ENCODE results near the gene PLEKHM3. TPM values are rescaled to one million over a fixed set of nuclear protein-coding genes. Genes with fewer than 3 reads are reported as not detected.
"Not testable (repeated sequence)": the region's sequence is repeated elsewhere in the genome, so short reads cannot be mapped to it uniquely, and the experiment has no call there.

PLEKHM3 gene
- total RNA-seq, 6 experiments from 2014 or later: 4.4 to 13.4 (median 8.9) TPM

DNA sequence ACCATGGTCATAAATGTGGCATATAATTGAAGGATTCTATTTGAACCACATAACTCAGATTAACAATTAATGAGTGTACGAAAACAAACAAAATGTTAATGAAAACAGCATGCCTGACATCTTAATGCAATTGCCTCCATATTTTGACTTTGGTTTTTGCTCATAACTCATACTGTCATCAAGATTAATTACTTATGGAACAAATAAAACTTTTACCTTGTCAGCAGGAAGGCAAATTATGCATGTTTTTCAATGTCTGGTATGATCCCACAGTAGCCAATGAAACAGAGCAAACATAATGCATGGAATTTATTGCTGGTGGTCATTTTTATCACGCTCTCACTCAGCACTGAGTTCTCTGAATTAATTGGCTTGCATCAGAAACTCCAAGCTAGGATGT lies 5.1 kb downstream of the PLEKHM3 start:
- no peaks in the 10 kb centered on the region for H3K9me3 ChIP-seq
- TF ChIP-seq, protein P1, sequence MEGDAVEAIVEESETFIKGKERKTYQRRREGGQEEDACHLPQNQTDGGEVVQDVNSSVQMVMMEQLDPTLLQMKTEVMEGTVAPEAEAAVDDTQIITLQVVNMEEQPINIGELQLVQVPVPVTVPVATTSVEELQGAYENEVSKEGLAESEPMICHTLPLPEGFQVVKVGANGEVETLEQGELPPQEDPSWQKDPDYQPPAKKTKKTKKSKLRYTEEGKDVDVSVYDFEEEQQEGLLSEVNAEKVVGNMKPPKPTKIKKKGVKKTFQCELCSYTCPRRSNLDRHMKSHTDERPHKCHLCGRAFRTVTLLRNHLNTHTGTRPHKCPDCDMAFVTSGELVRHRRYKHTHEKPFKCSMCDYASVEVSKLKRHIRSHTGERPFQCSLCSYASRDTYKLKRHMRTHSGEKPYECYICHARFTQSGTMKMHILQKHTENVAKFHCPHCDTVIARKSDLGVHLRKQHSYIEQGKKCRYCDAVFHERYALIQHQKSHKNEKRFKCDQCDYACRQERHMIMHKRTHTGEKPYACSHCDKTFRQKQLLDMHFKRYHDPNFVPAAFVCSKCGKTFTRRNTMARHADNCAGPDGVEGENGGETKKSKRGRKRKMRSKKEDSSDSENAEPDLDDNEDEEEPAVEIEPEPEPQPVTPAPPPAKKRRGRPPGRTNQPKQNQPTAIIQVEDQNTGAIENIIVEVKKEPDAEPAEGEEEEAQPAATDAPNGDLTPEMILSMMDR (IDR thresholded peaks at IDR 0.05): no peak
- no peak for TF ChIP-seq POLR2A (IDR thresholded peaks at IDR 0.05)
- ATAC-seq (no peak), DNase-seq (no peak)
- intact Hi-C loops (cut with DNase I): no loop called here
- H3K4me1 ChIP-seq: peaks cover 0 to 19% (median 0%) of the 10 kb centered on the region in 4 donors
- no peaks in the 10 kb centered on the region for H3K27me3 ChIP-seq
- no peaks in the 10 kb centered on the region for H3K36me3 ChIP-seq
- WGBS (ENCODE audit: insufficient coverage, low coverage, low lambda C conversion rate, missing lambda C conversion rate): 96% methylated on average over 2 of the region's 2 CpGs
- no peak overlapping the region for H3K27ac ChIP-seq
- no peak overlapping the region for H3K4me3 ChIP-seq

DNA sequence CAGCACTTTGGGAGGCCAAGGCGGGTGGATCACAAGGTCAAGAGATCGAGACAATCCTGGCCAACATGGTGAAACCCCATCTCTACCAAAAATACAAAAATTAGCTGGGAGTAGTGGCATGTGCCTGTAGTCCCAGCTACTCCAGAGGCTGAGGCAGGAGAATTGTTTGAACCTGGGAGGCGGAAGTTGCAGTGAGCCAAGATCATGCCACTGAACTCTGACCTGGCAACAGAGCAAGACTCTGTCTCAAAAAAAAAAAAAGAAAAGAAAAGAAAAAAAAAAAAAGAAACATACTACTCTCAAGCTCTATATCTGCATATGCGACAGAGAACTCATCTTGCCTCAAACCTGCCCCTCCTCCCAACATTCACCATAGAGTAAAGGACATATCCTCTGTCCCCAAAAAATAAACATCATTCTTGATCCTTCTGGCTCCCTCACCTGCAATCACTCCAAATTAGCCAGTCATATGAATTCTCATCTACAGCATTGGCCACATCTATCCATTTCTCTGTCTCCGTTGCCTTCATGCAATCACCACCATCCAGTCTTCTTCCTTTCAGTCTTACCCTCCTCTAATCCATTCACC lies 7.1 kb downstream of the PLEKHM3 start:
- H3K4me3 ChIP-seq; H3K9me3 ChIP-seq; DNase-seq; H3K27me3 ChIP-seq; H3K36me3 ChIP-seq; intact Hi-C loops (cut with DNase I): not testable (repeated sequence)
- WGBS (ENCODE audit: insufficient coverage, low coverage, low lambda C conversion rate, missing lambda C conversion rate): 80% methylated on average over 4 of the region's 5 CpGs
- H3K4me1 ChIP-seq: peaks cover 0 to 23% (median 0%) of the 10 kb centered on the region in 4 donors
- ATAC-seq: peak in 3 of 4 donors; percentile 35 to 57 (median 39)
- H3K27ac ChIP-seq: peak overlapping the region in 1 of 3 donors; percentile 11

DNA sequence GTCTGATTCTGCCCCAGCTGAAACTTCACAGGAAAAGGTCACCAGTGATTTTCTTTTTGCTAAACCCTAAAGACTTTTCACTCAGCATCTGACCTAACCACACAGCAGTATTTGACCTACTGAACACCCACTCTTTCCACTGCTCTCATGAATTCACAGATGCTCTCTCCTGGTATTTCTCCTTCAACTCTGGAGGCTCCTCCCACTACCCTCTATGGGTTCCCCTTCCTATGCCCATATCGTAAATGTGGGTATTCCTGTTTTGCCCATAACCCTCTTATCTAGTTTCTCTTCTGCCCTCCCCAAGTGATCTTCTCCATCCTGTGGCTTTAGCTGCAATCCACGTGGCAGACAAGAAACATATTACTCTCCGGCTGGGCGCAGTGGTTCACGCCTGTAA lies 7.6 kb downstream of the PLEKHM3 start:
- Histone ChIP-seq H3K9me3 (no peaks in the 10 kb centered on the region), H3K4me3 (no peak overlapping the region), H3K27me3 (no peaks in the 10 kb centered on the region), H3K27ac (no peak overlapping the region), H3K4me1 (peaks cover 0 to 28% (median 0%) of the 10 kb centered on the region in 4 donors), H3K36me3 (no peaks in the 10 kb centered on the region)
- DNase-seq (no peak), ATAC-seq (no peak)
- TF ChIP-seq POLR2A (IDR thresholded peaks at IDR 0.05): no peak
- TF ChIP-seq, protein P1 (IDR thresholded peaks at IDR 0.05): no peak
- WGBS (ENCODE audit: insufficient coverage, low coverage, low lambda C conversion rate, missing lambda C conversion rate): 65% methylated on average over 5 of the region's 5 CpGs
- intact Hi-C loops (cut with DNase I): no loop called here

- H3K4me3 ChIP-seq: no peak overlapping the region
- H3K27me3 ChIP-seq: no peaks in the 10 kb centered on the region
- DNase-seq: no peak
- TF ChIP-seq POLR2A (IDR thresholded peaks at IDR 0.05): no peak
- TF ChIP-seq, protein P1 (IDR thresholded peaks at IDR 0.05): no peak
- no peaks in the 10 kb centered on the region for H3K36me3 ChIP-seq
- H3K9me3 ChIP-seq: no peaks in the 10 kb centered on the region
- ATAC-seq: peak in 3 of 4 donors; percentile 52 to 66 (median 57)
- intact Hi-C loops (cut with DNase I): no loop called here
- H3K27ac ChIP-seq: no peak overlapping the region
- peaks cover 0 to 30% (median 0%) of the 10 kb centered on the region in 4 donors for H3K4me1 ChIP-seq
- WGBS (ENCODE audit: insufficient coverage, low coverage, low lambda C conversion rate, missing lambda C conversion rate): 18% methylated on average over 2 of the region's 2 CpGs
Measured at GRCh38 chr2:208015475-208015874, 9.9 kb downstream of the PLEKHM3 start.

GRCh38 chr2:208013285-208014178 lies 11.8 kb downstream of the PLEKHM3 start:
- H3K27ac ChIP-seq: no peak overlapping the region
- DNase-seq (no peak), ATAC-seq (peak in 3 of 4 donors; percentile 62 to 94 (median 71))
- H3K4me1 ChIP-seq: peaks cover 0 to 30% (median 0%) of the 10 kb centered on the region in 4 donors
- H3K9me3 ChIP-seq: no peaks in the 10 kb centered on the region
- no peaks in the 10 kb centered on the region for H3K36me3 ChIP-seq
- H3K4me3 ChIP-seq: no peak overlapping the region
- intact Hi-C loops (cut with DNase I): no loop called here
- TF ChIP-seq, protein P1 (IDR thresholded peaks at IDR 0.05): no peak
- TF ChIP-seq POLR2A (IDR thresholded peaks at IDR 0.05): no peak
- no peaks in the 10 kb centered on the region for H3K27me3 ChIP-seq
- WGBS (ENCODE audit: insufficient coverage, low coverage, low lambda C conversion rate, missing lambda C conversion rate): 78% methylated on average over 8 of the region's 9 CpGs

Data from right lobe of liver (tissue), 6 donors.